ENCODE results near the gene SFMBT2. TPM values are rescaled to one million over a fixed set of nuclear protein-coding genes. Genes with fewer than 3 reads are reported as not detected.

SFMBT2 gene
- total RNA-seq, 1 experiment from 2014 or later: 14.3 TPM

DNA sequence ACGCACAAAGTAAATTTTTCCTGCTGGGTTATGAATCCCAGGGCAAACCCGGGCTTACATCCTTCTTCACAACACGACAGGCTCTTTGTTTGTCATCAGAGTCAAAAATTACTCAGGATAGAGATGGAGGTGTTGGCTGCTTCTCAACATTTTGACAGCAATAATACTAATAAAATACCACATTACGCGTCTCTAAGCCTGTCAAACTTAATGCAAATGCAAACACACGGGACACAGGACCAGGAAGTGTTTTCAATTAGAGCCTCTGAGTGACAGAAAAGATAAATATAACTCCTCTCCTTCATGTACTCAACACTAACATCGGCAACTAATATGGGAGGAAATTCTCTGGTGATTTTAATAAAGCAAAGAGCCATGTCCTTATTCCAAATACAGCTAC lies 128.4 kb downstream of the SFMBT2 start:
- TF ChIP-seq ZNF138 (CRISPR knock-in tag; conservative IDR thresholded peaks at IDR 0.05) (no peak), NFYB (CRISPR knock-in tag; conservative IDR thresholded peaks at IDR 0.05; ENCODE audit: low read depth) (no peak), ETV6 (CRISPR knock-in tag; IDR thresholded peaks at IDR 0.05) (no peak), GABPB1 (CRISPR knock-in tag; IDR thresholded peaks at IDR 0.05) (no peak), NR2C2 (CRISPR knock-in tag; IDR thresholded peaks at IDR 0.05) (no peak), IRF2 (CRISPR knock-in tag; IDR thresholded peaks at IDR 0.05; ENCODE audit: borderline replicate concordance, low read depth) (no peak), EMX1 (CRISPR knock-in tag; IDR thresholded peaks at IDR 0.05) (no peak), ZNF423 (CRISPR knock-in tag; IDR thresholded peaks at IDR 0.05) (no peak), HMGA2 (CRISPR knock-in tag; IDR thresholded peaks at IDR 0.05) (no peak), SMAD4 (CRISPR knock-in tag; IDR thresholded peaks at IDR 0.05) (no peak)
- TF ChIP-seq, protein P1, sequence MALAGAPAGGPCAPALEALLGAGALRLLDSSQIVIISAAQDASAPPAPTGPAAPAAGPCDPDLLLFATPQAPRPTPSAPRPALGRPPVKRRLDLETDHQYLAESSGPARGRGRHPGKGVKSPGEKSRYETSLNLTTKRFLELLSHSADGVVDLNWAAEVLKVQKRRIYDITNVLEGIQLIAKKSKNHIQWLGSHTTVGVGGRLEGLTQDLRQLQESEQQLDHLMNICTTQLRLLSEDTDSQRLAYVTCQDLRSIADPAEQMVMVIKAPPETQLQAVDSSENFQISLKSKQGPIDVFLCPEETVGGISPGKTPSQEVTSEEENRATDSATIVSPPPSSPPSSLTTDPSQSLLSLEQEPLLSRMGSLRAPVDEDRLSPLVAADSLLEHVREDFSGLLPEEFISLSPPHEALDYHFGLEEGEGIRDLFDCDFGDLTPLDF (CRISPR knock-in tag; IDR thresholded peaks at IDR 0.05): no peak
- TF ChIP-seq, protein P2, sequence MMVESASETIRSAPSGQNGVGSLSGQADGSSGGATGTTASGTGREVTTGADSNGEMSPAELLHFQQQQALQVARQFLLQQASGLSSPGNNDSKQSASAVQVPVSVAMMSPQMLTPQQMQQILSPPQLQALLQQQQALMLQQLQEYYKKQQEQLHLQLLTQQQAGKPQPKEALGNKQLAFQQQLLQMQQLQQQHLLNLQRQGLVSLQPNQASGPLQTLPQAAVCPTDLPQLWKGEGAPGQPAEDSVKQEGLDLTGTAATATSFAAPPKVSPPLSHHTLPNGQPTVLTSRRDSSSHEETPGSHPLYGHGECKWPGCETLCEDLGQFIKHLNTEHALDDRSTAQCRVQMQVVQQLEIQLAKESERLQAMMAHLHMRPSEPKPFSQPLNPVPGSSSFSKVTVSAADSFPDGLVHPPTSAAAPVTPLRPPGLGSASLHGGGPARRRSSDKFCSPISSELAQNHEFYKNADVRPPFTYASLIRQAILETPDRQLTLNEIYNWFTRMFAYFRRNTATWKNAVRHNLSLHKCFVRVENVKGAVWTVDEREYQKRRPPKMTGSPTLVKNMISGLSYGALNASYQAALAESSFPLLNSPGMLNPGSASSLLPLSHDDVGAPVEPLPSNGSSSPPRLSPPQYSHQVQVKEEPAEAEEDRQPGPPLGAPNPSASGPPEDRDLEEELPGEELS (CRISPR knock-in tag; IDR thresholded peaks at IDR 0.05): no peak
- TF ChIP-seq, protein P3, sequence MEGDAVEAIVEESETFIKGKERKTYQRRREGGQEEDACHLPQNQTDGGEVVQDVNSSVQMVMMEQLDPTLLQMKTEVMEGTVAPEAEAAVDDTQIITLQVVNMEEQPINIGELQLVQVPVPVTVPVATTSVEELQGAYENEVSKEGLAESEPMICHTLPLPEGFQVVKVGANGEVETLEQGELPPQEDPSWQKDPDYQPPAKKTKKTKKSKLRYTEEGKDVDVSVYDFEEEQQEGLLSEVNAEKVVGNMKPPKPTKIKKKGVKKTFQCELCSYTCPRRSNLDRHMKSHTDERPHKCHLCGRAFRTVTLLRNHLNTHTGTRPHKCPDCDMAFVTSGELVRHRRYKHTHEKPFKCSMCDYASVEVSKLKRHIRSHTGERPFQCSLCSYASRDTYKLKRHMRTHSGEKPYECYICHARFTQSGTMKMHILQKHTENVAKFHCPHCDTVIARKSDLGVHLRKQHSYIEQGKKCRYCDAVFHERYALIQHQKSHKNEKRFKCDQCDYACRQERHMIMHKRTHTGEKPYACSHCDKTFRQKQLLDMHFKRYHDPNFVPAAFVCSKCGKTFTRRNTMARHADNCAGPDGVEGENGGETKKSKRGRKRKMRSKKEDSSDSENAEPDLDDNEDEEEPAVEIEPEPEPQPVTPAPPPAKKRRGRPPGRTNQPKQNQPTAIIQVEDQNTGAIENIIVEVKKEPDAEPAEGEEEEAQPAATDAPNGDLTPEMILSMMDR (IDR thresholded peaks at IDR 0.05): no peak
- TF ChIP-seq, protein P4, sequence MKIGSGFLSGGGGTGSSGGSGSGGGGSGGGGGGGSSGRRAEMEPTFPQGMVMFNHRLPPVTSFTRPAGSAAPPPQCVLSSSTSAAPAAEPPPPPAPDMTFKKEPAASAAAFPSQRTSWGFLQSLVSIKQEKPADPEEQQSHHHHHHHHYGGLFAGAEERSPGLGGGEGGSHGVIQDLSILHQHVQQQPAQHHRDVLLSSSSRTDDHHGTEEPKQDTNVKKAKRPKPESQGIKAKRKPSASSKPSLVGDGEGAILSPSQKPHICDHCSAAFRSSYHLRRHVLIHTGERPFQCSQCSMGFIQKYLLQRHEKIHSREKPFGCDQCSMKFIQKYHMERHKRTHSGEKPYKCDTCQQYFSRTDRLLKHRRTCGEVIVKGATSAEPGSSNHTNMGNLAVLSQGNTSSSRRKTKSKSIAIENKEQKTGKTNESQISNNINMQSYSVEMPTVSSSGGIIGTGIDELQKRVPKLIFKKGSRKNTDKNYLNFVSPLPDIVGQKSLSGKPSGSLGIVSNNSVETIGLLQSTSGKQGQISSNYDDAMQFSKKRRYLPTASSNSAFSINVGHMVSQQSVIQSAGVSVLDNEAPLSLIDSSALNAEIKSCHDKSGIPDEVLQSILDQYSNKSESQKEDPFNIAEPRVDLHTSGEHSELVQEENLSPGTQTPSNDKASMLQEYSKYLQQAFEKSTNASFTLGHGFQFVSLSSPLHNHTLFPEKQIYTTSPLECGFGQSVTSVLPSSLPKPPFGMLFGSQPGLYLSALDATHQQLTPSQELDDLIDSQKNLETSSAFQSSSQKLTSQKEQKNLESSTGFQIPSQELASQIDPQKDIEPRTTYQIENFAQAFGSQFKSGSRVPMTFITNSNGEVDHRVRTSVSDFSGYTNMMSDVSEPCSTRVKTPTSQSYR (CRISPR knock-in tag; IDR thresholded peaks at IDR 0.05): no peak
- TF ChIP-seq, protein P5, sequence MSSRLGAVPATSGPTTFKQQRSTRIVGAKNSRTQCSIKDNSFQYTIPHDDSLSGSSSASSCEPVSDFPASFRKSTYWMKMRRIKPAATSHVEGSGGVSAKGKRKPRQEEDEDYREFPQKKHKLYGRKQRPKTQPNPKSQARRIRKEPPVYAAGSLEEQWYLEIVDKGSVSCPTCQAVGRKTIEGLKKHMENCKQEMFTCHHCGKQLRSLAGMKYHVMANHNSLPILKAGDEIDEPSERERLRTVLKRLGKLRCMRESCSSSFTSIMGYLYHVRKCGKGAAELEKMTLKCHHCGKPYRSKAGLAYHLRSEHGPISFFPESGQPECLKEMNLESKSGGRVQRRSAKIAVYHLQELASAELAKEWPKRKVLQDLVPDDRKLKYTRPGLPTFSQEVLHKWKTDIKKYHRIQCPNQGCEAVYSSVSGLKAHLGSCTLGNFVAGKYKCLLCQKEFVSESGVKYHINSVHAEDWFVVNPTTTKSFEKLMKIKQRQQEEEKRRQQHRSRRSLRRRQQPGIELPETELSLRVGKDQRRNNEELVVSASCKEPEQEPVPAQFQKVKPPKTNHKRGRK (CRISPR knock-in tag; IDR thresholded peaks at IDR 0.05; ENCODE audit: borderline replicate concordance): no peak
- TF ChIP-seq, protein P6, sequence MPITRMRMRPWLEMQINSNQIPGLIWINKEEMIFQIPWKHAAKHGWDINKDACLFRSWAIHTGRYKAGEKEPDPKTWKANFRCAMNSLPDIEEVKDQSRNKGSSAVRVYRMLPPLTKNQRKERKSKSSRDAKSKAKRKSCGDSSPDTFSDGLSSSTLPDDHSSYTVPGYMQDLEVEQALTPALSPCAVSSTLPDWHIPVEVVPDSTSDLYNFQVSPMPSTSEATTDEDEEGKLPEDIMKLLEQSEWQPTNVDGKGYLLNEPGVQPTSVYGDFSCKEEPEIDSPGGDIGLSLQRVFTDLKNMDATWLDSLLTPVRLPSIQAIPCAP (CRISPR knock-in tag; IDR thresholded peaks at IDR 0.05): no peak
- H3K4me3 Mint-ChIP-seq: no peak overlapping the region
- POLR2A ChIA-PET: no interaction called here

DNA sequence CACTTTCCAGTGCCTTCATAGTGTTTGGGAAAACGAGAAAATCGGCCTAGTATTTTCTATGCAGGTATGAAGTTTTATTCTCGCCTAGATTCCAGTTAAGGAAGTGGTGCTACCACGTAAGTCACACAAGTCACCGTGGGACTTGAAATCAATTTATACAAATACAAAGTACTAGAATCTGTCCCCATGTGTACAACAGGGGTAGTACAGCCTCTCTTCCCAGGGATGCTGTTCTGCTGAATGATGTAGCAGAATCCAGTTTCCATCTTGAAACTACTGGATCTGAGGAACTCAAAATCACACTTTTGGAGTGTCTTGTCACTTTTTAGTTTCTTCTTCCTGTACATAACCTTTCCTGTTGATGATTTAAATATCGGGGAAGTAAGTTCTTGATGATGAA lies 129.4 kb downstream of the SFMBT2 start:
- no peaks in the 10 kb centered on the region for H3K36me3 Mint-ChIP-seq
- H3K27ac Mint-ChIP-seq: no peak overlapping the region
- POLR2A ChIA-PET: no interaction called here
- CTCF ChIA-PET: interaction anchor here (2.2 kb wide), 1 partner anchor 20 kb away, joined by 5 read pairs; no protein-coding TSS in a partner anchor
- DNase-seq (ENCODE audit: low spot score) (no peak), ATAC-seq (no peak)
- H3K4me3 Mint-ChIP-seq: no peak overlapping the region
- no peaks in the 10 kb centered on the region for H3K27me3 Mint-ChIP-seq (ENCODE audit: low read depth)
- no peaks in the 10 kb centered on the region for H3K9me3 Mint-ChIP-seq
- peaks cover 20% of the 10 kb centered on the region for H3K4me1 Mint-ChIP-seq
- TF ChIP-seq ZNF396 (CRISPR knock-in tag; IDR thresholded peaks at IDR 0.05; ENCODE audit: borderline replicate concordance): no peak
- TF ChIP-seq, protein P7, sequence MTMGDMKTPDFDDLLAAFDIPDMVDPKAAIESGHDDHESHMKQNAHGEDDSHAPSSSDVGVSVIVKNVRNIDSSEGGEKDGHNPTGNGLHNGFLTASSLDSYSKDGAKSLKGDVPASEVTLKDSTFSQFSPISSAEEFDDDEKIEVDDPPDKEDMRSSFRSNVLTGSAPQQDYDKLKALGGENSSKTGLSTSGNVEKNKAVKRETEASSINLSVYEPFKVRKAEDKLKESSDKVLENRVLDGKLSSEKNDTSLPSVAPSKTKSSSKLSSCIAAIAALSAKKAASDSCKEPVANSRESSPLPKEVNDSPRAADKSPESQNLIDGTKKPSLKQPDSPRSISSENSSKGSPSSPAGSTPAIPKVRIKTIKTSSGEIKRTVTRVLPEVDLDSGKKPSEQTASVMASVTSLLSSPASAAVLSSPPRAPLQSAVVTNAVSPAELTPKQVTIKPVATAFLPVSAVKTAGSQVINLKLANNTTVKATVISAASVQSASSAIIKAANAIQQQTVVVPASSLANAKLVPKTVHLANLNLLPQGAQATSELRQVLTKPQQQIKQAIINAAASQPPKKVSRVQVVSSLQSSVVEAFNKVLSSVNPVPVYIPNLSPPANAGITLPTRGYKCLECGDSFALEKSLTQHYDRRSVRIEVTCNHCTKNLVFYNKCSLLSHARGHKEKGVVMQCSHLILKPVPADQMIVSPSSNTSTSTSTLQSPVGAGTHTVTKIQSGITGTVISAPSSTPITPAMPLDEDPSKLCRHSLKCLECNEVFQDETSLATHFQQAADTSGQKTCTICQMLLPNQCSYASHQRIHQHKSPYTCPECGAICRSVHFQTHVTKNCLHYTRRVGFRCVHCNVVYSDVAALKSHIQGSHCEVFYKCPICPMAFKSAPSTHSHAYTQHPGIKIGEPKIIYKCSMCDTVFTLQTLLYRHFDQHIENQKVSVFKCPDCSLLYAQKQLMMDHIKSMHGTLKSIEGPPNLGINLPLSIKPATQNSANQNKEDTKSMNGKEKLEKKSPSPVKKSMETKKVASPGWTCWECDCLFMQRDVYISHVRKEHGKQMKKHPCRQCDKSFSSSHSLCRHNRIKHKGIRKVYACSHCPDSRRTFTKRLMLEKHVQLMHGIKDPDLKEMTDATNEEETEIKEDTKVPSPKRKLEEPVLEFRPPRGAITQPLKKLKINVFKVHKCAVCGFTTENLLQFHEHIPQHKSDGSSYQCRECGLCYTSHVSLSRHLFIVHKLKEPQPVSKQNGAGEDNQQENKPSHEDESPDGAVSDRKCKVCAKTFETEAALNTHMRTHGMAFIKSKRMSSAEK (CRISPR knock-in tag; IDR thresholded peaks at IDR 0.05; ENCODE audit: borderline replicate concordance): no peak
- TF ChIP-seq, protein P8, sequence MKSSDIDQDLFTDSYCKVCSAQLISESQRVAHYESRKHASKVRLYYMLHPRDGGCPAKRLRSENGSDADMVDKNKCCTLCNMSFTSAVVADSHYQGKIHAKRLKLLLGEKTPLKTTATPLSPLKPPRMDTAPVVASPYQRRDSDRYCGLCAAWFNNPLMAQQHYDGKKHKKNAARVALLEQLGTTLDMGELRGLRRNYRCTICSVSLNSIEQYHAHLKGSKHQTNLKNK (CRISPR knock-in tag; IDR thresholded peaks at IDR 0.05): no peak

More for the DNA sequence above, 128.4 kb downstream of the SFMBT2 start:
- DNase-seq (ENCODE audit: low spot score) (no peak), ATAC-seq (no peak)
- Mint-ChIP-seq H3K4me1 (peaks cover 18% of the 10 kb centered on the region), H3K27me3 (ENCODE audit: low read depth) (no peaks in the 10 kb centered on the region), H3K27ac (no peak overlapping the region), H3K36me3 (no peaks in the 10 kb centered on the region), H3K9me3 (no peaks in the 10 kb centered on the region)
- CTCF ChIA-PET: interaction anchor here (2.2 kb wide), 1 partner anchor 19 kb away, joined by 5 read pairs; no protein-coding TSS in a partner anchor
